ENCODE measurements around the gene SUN5.
"Not testable (repeated sequence)": the region's sequence is repeated elsewhere in the genome, so short reads cannot be mapped to it uniquely, and the experiment has no call there.

SUN5 gene, protein sequence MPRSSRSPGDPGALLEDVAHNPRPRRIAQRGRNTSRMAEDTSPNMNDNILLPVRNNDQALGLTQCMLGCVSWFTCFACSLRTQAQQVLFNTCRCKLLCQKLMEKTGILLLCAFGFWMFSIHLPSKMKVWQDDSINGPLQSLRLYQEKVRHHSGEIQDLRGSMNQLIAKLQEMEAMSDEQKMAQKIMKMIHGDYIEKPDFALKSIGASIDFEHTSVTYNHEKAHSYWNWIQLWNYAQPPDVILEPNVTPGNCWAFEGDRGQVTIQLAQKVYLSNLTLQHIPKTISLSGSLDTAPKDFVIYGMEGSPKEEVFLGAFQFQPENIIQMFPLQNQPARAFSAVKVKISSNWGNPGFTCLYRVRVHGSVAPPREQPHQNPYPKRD

DNA sequence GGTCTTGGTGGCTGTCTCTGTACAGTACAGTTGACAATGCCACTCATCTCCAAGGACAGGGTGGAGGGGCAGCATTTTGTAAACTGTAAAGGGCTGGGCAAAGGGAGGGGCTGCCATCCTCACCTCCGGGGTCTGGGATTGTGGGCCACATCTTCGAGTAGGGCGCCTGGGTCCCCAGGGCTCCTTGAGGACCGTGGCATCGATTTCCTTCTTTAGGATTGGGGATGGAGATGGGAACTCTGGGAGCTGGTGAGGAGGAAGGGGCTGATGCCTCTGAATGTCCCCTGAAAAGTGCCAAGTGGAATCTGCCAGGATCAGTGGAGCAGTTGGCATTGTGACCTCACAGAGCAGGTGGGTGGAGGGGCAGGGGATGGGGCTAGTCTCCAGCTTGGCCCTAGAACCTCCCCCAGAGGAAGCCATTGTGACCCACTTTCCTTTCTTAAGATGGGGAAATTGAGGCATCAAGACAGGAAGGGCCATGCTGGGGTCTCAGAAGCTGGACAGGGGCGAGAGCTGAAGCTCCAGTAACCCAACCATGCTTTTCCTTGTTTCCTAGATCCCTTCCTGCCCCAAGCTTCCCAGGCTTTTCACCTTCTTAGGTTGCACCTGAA is at the start of gene SUN5:
TSS of gene SUN5 (minus strand) at position 293 of the 611 bp plus-strand sequence. CDS start at position 200, 93 bp downstream.
- no peak for DNase-seq (ENCODE audit: low read depth, low spot score)

DNA sequence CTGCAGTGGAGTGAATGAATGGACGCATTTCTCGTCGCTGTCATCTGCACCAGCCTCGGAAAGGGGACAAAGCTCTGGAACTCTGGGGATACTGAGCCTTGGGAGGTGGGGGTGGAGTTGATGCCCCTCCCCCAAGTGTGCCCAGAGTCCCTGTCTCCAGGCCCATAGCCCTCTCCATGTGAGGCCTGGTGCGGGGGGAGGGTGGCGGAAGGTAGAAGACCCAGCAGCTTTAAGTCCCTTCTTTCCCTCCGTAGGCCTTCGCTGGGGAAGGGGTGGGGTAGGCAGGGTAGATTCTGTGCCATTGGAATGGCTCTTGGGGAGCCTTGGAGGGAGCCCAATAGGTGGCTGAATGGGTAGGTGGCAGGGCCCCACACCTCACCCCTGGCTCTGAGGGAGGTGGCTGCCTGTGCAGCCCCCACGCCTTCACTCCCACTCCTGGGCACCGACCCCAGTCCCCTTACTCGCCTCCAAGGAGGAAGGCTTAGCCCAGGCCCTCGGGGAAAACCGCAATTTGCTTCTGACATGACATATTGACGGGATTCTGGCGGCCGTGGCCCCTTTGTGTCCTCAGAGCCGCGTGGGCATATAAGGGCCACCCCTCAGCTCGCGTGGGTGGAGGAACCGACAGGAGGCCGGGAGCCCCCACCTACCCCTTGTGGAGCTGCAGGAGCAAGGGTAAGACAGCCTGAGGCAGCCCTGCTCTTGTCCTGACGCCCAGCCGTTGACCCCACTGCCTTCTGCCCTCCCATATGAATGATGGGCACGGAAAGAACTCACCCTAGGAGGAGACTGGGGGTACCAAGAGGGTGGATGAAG is 49.3 kb upstream of the SUN5 start, which contains the start of gene BPIFB3:
TSS of gene BPIFB3 (plus strand) at position 613 of the 816 bp plus-strand sequence. CDS start 1,533 bp downstream, outside the sequence.
- no peak for DNase-seq (ENCODE audit: low read depth, low spot score)

DNA sequence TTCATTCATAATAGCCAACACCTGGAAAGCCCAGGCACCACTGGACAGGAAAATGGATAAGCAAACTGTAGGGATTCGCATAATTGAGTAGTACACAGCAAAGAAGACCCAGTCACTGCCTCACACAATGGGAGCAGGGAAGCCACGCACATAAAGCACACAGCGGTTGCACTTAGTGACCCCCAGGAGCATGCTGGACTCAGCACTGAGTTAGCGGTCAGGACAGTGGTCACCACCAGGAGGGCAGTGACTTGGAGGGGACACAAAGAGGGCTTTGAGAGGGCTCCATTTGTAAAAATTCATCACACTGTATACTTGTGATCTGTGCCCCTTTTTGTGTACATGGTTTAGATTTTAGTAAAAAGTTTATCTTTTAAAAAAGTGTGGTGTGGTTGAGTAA is 47.1 kb upstream of the SUN5 start:
- DNase-seq (ENCODE audit: low read depth, low spot score), result no peak

DNA sequence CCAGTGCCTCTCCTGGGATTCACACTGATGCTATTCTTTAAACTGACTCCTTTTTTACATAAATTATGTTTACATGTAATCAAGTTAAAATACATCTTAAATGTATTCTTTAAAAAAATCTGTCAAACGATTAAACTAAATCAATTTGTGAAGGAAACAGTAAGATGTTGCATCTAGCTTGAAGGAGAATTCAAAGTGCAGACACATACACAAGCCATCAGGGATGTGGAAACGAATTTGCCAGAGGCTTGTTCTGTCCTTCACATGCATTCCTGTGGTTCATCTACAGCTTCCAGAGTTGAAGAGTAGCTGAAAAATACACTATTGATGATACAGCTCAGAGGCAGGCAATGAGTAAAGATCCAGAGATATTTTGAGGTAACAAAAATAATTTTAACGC is 42.2 kb upstream of the SUN5 start:
- DNase-seq (ENCODE audit: low read depth, low spot score), result no peak

DNA sequence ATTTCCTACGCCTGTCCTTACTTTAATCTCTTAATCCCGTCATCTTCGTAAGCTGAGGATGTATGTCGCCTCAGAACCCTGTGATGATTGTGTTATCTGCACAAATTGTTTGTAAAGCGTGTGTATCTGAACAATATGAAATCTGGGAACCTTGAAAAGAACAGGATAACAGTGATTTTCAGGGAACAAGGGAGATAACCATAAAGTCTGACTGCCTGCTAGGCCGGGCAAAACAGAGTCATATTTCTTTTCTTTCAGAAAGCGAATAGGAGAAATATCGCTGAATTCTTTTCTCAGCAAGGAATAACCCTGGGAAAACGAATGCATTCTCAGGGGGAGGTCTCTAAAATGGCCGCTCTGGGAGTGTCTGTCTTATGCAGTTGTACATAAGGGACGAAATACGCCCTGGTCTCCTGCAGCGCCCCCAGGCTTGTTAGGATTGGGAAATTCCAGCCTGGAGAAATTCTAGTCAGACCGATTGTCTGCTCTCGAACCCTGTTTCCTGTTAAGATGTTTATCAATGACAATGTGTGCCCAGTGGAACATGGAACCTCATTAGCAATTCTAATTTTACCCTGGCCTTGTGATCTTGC is 41.0 kb upstream of the SUN5 start:
- not testable (repeated sequence) for DNase-seq (ENCODE audit: low read depth, low spot score)

DNA sequence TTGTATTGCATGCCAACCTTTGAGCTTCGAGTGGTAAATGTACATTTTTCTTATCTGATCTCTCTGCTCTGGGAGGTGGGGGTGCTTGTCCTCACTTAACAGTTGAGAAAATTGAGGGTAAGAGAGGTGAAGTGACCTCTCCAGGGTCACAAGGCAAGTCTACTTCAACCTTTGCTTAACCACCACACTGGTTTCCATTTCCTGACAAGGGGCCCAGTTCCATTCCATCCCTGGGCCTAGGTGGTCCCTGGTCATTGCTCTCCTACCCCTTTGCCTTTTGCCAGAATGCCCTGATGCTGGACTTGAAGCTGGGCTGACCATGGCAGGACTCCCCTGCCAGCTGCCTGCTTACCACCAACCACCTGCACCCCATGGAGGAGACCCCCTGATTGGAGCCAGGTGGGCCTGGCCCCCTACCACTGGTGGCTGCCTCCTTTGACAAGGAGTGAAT is 39.5 kb upstream of the SUN5 start:
- DNase-seq (ENCODE audit: low read depth, low spot score), result no peak

- no peak for DNase-seq (ENCODE audit: low read depth, low spot score)
Observed at GRCh38 chr20:33042983-33043730, 38.9 kb upstream of the SUN5 start.

GRCh38 chr20:33042430-33042829 is 38.2 kb upstream of the SUN5 start:
- DNase-seq (ENCODE audit: low read depth, low spot score), result no peak

DNA sequence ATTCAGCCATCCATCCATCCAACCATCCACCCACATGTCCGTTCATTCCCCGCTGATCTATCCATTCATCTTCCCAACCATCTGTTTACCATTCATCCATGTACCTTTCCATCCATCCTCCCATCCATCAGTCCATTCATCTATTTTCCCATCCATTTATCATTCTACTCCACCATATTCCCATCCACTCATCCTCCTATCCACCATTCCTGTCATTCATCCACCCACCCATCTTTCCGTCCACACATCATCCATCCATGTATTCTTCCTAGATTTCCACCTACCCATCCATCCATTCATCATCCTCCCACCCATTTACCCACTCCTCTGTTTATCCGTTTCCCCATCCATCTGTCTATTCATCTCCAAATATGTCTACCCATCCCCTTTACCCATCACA is 34.0 kb upstream of the SUN5 start:
- DNase-seq (ENCODE audit: low read depth, low spot score), result no peak

DNA sequence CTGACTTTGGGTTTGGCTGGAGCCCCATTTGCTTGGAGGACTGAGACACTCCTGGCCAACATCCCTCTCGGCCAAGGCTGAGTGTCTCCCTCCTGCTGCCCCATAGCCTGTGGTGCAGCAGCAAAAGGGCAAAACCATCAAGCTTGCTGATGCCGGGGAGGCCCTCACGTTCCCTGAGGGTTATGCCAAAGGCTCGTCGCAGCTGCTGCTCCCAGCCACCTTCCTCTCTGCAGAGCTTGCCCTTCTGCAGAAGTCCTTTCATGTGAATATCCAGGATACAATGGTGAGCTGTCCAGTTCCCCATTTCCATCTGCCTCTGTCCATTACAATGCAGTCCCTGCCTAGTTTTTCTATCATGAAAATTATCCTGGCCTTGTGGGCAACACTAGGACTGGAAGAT is 33.2 kb upstream of the SUN5 start:
- no peak for DNase-seq (ENCODE audit: low read depth, low spot score)

GRCh38 chr20:33034901-33035492 is 30.8 kb upstream of the SUN5 start:
- no peak for DNase-seq (ENCODE audit: low read depth, low spot score)

DNA sequence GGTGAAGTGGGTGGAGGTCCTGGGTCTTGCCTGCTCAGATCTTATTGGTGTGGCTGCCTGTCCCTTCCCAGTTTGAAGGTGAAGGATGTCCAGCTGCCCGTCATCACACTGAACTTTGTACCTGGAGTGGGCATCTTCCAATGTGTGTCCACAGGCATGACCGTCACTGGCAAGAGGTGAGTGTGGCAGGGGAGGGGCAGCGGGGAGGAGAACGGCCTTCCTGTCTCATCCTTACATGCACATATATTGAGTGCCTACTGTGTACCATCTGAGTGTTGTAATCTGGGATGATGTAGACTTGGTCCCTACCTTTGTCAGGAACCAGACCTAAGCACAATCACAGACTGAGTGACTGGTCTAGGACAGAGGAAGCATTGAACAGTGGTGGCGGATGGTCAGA is 29.9 kb upstream of the SUN5 start:
- DNase-seq (ENCODE audit: low read depth, low spot score), result no peak

GRCh38 chr20:33033381-33033780 is 29.1 kb upstream of the SUN5 start:
- no peak for DNase-seq (ENCODE audit: low read depth, low spot score)

GRCh38 chr20:33032555-33032954 is 28.3 kb upstream of the SUN5 start:
- DNase-seq (ENCODE audit: low read depth, low spot score), result no peak

- DNase-seq (ENCODE audit: low read depth, low spot score), result no peak
Observed at GRCh38 chr20:33031531-33031930, 27.3 kb upstream of the SUN5 start, which contains the start of gene BPIFB6. Gene BPIFB6 (plus strand): TSS chr20:33031648. CDS start chr20:33031648, 0 bp downstream.

GRCh38 chr20:33030569-33030968 is 26.3 kb upstream of the SUN5 start:
- no peak for DNase-seq (ENCODE audit: low read depth, low spot score)

- DNase-seq (ENCODE audit: low read depth, low spot score), result no peak
Observed at GRCh38 chr20:33030076-33030475, 25.8 kb upstream of the SUN5 start.

- no peak for DNase-seq (ENCODE audit: low read depth, low spot score)
Observed at GRCh38 chr20:33028875-33029274, 24.6 kb upstream of the SUN5 start.

- no peak for DNase-seq (ENCODE audit: low read depth, low spot score)
Observed at GRCh38 chr20:33027769-33028751, 23.8 kb upstream of the SUN5 start.
